OCI-LY3 (cell line): ENCODE results near the gene LRRC9.
"Not testable (repeated sequence)": the region's sequence is repeated elsewhere in the genome, so short reads cannot be mapped to it uniquely, and the experiment has no call there.

Source experiments
- H2AFZ ChIP-seq: fragments of 200-600, 300-600 bp; shearing (Covaris generic); 2 replicates; pipeline ENCODE4 v1.6.0; 2014; ENCODE audit warnings: antibody characterized with exemption, low read depth, low read length
- H3K27ac ChIP-seq: fragments of 200-600, 300-600 bp; sonication (generic); 2 replicates; pipeline ENCODE4 v1.5.1; 2014; ENCODE audit warnings: mild to moderate bottlenecking, low read length, moderate library complexity, mixed read lengths
- H3K27me3 ChIP-seq: fragments of 200-600, 300-600 bp; sonication (generic); 2 replicates; pipeline ENCODE4 v1.6.1; 2014; ENCODE audit warnings: low read depth, low read length, mixed read lengths
- H3K36me3 ChIP-seq: fragments of 200-600, 300-600 bp; sonication (generic); replicated peaks from 2 replicates; pipeline ENCODE3; 2014; ENCODE audit warnings: low read depth, low read length, mixed read lengths
- H3K4me1 ChIP-seq: fragments of 300-600, 200-600 bp; sonication (generic); 2 replicates; pipeline ENCODE4 v1.6.1; 2014; ENCODE audit warnings: low read length, mixed read lengths
- H3K4me2 ChIP-seq: fragments of 200-600, 300-600 bp; sonication (generic); 2 replicates; pipeline ENCODE4 v1.6.1; 2014; ENCODE audit warnings: low read length, mixed read lengths
- H3K4me3 ChIP-seq: fragments of 300-600, 200-600 bp; sonication (generic); 2 replicates; pipeline ENCODE4 v1.5.1; 2014; ENCODE audit warnings: antibody characterized with exemption, mild to moderate bottlenecking, low read length, moderate library complexity
- H3K79me2 ChIP-seq: fragments of 300-600, 200-600 bp; shearing (Covaris generic); 2 replicates; pipeline ENCODE4 v1.6.1; 2014; ENCODE audit warnings: mild to moderate bottlenecking, low read length, mixed read lengths
- H3K9ac ChIP-seq: fragments of 300-600, 200-600 bp; shearing (Covaris generic); 2 replicates; pipeline ENCODE4 v1.6.0; 2014; ENCODE audit warnings: mild to moderate bottlenecking, low read length, moderate library complexity
- H3K9me3 ChIP-seq: fragments of 200-600, 300-600 bp; shearing (Covaris generic); 2 replicates; pipeline ENCODE4 v1.6.1; 2014; ENCODE audit warnings: low read length, mixed read lengths; ENCODE audit not compliant: insufficient read depth
- H4K20me1 ChIP-seq: fragments of 200-600, 300-600 bp; sonication (generic); 2 replicates; pipeline ENCODE4 v1.6.1; 2016; ENCODE audit warnings: low read length, mixed read lengths; ENCODE audit not compliant: insufficient read depth
- CTCF ChIP-seq: fragments of 200-600, 300-600 bp; sonication (generic); IDR thresholded peaks from 2 replicates; pipeline ENCODE4 v1.5.1; 2014; ENCODE audit warnings: antibody characterized with exemption, low read length, low read depth
- EZH2phosphoT487 ChIP-seq: fragments of 200-600 bp; shearing (Covaris generic); IDR thresholded peaks from 2 replicates; pipeline ENCODE4 v1.6.1; 2018; ENCODE audit warnings: antibody characterized with exemption, mixed run types, low read depth

LRRC9 gene

GRCh38 chr14:59944909-59945308, 25.0 kb downstream of the LRRC9 start:
- no peaks in the 10 kb centered on the region for H4K20me1 ChIP-seq
- H3K9ac ChIP-seq = no peak overlapping the region
- H3K36me3 ChIP-seq = no peaks in the 10 kb centered on the region
- no peaks in the 10 kb centered on the region for H3K9me3 ChIP-seq
- H3K4me1 ChIP-seq = peaks cover 34% of the 10 kb centered on the region
- H3K4me2 ChIP-seq = no peak overlapping the region
- H3K27ac ChIP-seq = no peak overlapping the region
- no peaks in the 10 kb centered on the region for H3K27me3 ChIP-seq
- no peak overlapping the region for H2AFZ ChIP-seq
- H3K79me2 ChIP-seq = no peaks in the 10 kb centered on the region
- no peak overlapping the region for H3K4me3 ChIP-seq
- TF ChIP-seq EZH2phosphoT487 = no peak
- TF ChIP-seq CTCF = peak; percentile 42

GRCh38 chr14:59952141-59952540, 32.2 kb downstream of the LRRC9 start:
- H3K27me3 ChIP-seq, H3K4me1 ChIP-seq, H3K36me3 ChIP-seq, H4K20me1 ChIP-seq, H3K9me3 ChIP-seq, H2AFZ ChIP-seq, H3K79me2 ChIP-seq, H3K4me2 ChIP-seq, H3K4me3 ChIP-seq, H3K27ac ChIP-seq, H3K9ac ChIP-seq: not testable (repeated sequence)

GRCh38 chr14:59957890-59958289, 37.9 kb downstream of the LRRC9 start:
- H4K20me1 ChIP-seq, H3K27ac ChIP-seq, H3K9me3 ChIP-seq, H3K9ac ChIP-seq, H3K4me2 ChIP-seq, H3K27me3 ChIP-seq, H3K79me2 ChIP-seq, H3K36me3 ChIP-seq, H2AFZ ChIP-seq, H3K4me1 ChIP-seq, H3K4me3 ChIP-seq: not testable (repeated sequence)

- no peak overlapping the region for H3K27ac ChIP-seq
- H3K4me1 ChIP-seq = peaks cover 13% of the 10 kb centered on the region
- H3K4me2 ChIP-seq = no peak overlapping the region
- H2AFZ ChIP-seq = no peak overlapping the region
- H3K4me3 ChIP-seq = no peak overlapping the region
- no peaks in the 10 kb centered on the region for H3K79me2 ChIP-seq
- TF ChIP-seq CTCF = no peak
- TF ChIP-seq EZH2phosphoT487 = no peak
- H3K36me3 ChIP-seq = no peaks in the 10 kb centered on the region
- no peaks in the 10 kb centered on the region for H3K9me3 ChIP-seq
- H3K9ac ChIP-seq = no peak overlapping the region
- H4K20me1 ChIP-seq = no peaks in the 10 kb centered on the region
- H3K27me3 ChIP-seq = no peaks in the 10 kb centered on the region
These were observed 39.7 kb downstream of the LRRC9 start for GRCh38 chr14:59959668-59960067.

GRCh38 chr14:59961518-59962062, 41.6 kb downstream of the LRRC9 start:
- no peaks in the 10 kb centered on the region for H3K79me2 ChIP-seq
- H3K9ac ChIP-seq = no peak overlapping the region
- H3K4me1 ChIP-seq = peaks cover 16% of the 10 kb centered on the region
- TF ChIP-seq EZH2phosphoT487 (no peak), CTCF (no peak)
- no peaks in the 10 kb centered on the region for H3K36me3 ChIP-seq
- no peaks in the 10 kb centered on the region for H3K9me3 ChIP-seq
- H3K27ac ChIP-seq = no peak overlapping the region
- H4K20me1 ChIP-seq = no peaks in the 10 kb centered on the region
- no peak overlapping the region for H3K4me2 ChIP-seq
- H2AFZ ChIP-seq = no peak overlapping the region
- no peaks in the 10 kb centered on the region for H3K27me3 ChIP-seq
- no peak overlapping the region for H3K4me3 ChIP-seq
